ELR (cell line): ENCODE data around the gene MAPK8IP3.

Experiments
- DNase-seq: peaks from one replicate; pipeline ENCODE4 v3.0.0-alpha.2; 2015; ENCODE audit warnings: low read depth

Gene MAPK8IP3

DNA sequence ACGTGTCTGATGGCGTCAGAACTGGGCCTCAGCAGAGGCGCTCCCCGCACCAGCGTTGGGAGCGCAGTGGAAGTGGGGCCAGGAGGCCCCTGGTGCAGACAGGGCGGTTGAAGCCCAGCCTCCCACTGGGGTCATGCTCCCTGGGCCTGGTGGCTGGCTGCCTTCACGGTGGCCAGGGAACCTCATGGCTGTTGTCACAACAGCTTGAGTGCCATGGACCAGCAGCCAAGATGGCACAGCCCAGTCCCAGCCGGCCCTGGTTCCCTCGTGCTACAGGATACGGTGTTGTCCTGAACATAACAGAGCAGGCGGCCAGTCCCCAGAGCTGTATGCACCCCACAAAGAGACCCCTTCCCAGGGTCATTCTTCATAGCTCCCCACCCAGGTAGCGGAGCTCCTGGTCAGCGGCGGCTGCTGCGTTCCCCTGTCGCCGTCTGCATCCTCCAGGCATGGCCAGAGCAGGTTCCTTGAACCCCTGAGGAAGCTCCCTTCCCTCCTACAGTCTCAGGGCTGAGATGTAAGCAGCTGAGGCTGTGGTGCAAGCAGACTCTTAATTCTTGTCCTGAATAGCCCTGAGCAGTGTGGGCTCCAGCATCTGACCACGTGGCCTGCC, 35.7 kb downstream of the MAPK8IP3 start:
- no peak for DNase-seq

GRCh38 chr16:1743376-1744337, 37.7 kb downstream of the MAPK8IP3 start:
- DNase-seq = no peak

DNA sequence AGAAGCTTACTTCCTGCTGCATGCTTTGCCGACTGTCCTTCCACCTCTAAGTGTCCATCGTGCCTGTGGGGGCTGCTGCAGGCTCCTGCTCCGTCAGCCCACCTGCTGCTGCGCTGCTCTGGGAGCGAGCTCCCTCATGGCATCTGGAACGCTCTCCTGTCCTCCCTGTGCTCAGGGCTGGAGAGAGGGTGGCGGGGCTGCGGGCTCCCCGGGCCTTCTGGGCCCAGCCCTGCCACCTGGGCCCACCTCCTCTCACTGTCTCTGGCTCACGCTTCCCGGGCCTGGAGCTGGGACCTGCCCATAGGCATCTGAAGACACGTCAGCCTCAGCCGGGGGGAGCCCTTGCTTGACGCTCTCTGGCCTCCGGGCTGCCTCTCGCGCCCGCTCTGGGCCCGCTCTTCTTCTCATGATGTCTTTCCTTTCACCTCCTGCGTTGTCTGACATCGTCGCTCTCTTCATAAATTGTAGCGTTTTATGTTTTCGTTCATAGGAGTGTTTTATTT, 38.4 kb downstream of the MAPK8IP3 start:
- no peak for DNase-seq

DNA sequence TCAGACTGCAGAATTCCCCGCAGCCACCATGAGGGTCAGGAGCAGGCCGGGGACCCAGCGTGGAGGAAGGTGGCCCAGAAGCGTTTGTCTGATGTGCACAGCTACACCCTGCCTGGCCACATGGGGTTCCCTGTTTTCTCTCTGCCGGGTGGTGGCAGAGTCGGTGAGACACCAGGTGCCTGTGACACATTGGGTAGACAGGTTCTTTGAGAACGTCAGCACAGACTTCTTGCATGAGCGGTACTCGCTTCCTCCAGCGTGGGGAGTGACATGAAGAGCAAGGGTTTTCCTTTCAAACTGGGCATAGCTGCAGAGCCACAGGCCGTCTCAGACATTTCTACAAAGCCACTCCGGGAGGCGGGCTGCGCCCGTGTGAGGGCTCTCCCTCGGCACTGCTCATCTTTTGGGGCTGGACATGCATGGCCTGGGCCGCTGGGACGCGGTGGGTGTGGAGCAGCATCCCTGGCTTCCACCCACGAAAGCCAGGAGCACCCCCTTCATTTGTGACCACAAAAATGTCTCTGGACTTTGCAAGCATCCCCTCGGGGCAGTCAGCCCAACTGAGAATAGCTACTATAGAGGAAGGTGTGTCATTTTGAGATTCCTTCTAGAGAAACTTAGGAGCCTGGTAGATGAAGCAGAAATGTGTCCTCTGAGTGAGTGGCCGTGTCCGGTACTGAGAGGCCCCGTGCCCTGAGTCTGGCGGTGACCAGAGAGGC, 39.3 kb downstream of the MAPK8IP3 start:
- DNase-seq = peak; percentile 95

DNA sequence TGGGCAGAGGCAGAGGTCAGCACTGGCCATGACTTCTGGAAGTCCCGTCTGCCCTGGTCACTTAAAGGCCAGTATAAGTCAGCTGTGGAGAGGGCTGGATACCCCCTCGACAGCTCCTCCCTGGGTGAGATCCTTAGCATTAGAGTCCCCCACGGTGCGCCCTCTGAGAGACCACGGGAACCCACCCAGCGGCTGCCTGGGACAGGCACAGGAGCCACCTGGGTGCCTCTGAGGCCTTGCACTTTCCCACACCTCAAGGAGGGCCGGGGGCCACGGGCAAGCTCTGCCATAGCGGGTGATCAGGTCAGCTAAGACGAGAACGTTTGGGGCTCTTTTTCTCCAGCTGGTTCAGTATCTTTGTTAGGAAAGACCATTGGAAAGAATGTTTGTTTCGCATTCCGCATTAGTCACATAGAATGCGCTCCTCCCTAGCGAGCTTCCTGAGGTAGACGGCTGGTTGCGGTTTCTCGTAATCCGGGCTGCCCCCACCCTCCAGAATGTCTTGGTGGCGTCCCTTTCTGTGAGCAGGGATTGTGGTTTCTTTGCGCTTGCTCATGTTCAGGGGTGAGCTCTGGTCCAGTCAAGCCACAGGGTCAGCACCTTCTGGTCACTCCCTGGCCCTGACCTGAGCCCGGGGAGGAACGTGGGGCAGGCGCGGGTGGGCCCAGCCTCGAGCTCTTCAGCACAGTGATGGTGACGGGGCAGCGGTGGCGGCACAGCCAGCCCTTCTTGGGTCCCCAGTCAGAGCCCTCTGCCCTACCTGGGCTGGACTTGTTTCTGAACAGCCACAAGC, 40.1 kb downstream of the MAPK8IP3 start:
- peak; percentile 98 for DNase-seq

DNA sequence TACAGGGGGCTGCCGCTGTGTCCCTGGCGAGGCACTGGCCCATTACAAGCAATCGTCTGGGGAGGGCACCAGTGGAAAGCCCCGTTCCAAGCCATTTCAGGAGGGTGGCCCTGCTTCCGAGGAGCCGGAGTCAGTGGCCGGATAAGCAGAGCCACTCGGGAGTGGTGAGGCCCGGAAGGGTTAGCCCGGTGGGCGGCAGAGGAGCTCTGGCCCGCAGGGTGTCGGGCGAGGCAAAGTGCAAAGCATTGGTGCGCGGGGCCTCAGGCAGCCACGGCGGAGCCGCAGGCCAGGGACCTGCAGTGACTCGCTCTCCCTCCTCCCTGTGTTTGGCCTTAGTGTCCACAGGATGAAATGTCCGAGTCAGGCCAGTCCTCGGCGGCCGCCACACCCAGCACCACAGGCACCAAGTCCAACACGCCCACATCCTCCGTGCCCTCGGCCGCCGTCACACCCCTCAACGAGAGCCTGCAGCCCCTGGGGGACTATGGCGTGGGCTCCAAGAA, 40.7 kb downstream of the MAPK8IP3 start:
- peak; percentile 86 for DNase-seq

DNA sequence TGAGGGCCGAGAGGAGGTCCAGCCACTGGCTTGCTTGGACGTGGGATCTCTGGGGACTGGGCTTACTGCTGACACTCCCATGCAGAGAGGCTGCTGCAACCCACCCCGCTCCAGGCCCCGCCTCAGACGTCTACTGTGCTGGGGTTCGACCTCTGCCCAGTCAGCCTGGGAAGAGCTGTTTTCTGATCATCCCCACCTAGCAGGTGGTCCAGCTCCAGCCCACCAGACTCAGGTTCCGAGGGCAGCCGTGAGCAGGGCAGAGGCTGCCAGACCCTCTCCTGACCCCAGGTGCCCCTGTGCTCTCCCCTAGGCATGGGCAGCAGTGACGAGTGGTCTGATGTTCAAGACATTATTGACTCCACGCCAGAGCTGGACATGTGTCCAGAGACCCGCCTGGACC, 41.9 kb downstream of the MAPK8IP3 start:
- DNase-seq = no peak

GRCh38 chr16:1749152-1750117, 43.4 kb downstream of the MAPK8IP3 start:
- DNase-seq = peak; percentile 80

GRCh38 chr16:1751946-1752345, 46.0 kb downstream of the MAPK8IP3 start:
- DNase-seq = no peak

DNA sequence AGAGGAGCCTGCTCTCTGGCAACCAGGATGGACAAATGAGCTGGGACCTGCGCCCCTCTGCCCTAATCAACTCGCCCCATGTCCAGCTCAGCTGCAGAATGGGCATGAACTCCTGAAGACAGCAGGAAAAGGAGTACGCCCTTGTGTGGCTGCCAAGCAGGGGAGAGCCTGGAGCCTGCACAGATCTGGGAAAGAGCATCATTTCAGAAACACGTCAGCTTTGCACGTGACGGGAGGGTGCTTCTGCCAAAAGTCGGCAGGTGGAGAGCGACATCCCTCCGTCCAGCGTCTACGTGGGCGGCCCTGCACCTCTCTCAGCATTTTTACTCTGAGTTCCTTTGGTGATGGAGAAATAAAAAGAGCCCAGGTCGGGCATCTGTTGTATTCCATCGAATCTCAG, 46.9 kb downstream of the MAPK8IP3 start:
- no peak for DNase-seq

DNA sequence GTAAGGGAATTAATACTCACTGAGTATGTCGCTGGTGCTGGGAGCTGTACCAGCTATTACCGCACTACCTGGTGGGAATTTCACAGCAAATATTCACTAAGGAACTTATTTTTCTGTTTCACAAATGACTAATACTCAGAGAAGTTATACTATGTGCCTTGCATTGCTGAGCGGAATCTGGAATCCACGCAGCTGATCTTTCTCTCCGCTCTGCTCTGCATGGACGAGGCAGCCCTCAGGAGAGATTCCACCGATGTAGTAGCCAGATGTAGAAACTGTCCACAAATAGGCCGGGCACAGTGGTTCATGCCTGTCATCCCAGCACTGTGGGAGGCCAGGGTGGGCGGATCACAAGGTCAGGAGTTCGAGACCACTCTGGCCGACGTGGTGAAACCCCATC, 48.2 kb downstream of the MAPK8IP3 start:
- no peak for DNase-seq

- no peak for DNase-seq
Measured at GRCh38 chr16:1757714-1758461, 51.9 kb downstream of the MAPK8IP3 start.

GRCh38 chr16:1758923-1759322, 52.9 kb downstream of the MAPK8IP3 start:
- no peak for DNase-seq

DNA sequence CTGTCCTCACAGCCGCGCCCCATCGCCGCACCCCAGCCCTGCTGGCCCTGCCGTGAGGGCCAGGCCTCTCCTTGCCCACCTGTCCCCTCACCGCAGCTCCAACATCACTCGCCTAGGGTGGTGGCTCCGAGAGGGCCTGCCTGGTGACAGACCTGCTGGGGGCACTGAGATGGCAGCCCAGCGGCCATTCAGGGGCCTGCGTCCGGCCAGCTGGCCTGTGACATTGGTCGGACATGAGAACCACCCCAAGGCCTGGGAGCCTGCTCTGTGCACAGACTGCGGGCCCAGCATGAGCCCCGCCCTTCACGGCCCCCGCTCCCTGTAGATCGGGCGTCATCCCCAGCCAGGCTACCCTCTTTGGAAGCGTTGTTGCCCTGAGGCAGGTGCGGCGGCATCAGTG, 53.5 kb downstream of the MAPK8IP3 start:
- no peak for DNase-seq

DNA sequence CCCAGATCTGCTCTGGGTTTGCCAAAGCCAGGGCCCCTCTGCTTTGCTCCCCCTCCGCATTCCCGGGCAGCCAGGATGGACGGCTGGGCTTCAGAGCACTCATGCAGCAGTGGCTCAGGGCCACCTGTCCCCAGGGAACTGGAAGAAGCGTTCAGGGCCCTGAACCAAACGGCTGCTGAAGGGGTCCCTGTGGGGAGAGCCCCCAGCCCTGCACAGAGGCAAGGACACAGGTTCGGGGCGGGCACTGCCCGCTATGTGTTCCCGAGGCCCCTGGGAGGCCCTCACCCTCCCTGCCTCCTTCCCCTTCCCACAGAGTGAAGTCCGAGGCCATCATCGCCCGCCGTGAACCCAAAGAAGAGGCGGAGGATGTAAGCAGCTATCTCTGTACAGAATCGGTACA, 54.9 kb downstream of the MAPK8IP3 start:
- DNase-seq = no peak

GRCh38 chr16:1761751-1762150, 55.8 kb downstream of the MAPK8IP3 start:
- no peak for DNase-seq

DNA sequence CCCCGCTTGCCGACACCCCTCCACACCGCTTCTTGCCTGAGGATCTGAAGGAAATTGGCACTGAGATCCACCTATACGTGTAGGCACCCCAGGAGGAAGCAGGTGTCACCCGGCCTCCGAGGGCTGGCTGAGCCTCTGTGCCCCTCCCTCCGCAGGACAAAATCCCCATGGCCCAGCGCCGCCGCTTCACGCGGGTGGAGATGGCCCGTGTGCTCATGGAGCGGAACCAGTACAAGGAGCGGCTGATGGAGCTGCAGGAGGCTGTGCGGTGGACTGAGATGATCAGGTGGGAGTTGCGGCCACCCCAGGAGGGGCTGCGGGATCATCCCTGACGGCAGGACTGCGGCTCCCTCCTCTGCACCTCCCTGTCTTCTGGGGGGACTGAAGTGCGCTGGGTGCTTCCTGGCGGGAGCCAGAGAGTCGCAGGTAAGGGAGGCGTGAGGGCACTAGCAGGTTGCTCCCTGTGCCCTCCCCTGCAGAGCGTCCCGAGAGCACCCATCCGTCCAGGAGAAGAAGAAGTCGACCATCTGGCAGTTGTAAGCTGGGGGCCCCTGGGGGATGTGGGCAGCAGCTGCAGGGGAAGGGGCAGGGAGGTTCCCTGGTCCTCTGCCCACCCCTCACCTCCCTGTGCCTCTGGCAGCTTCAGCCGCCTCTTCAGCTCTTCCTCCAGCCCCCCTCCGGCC, 56.3 kb downstream of the MAPK8IP3 start:
- no peak for DNase-seq

- DNase-seq = no peak
Measured at GRCh38 chr16:1762879-1763520, 57.0 kb downstream of the MAPK8IP3 start.
